Stimulated activated CD8-positive, alpha-beta memory T cell treated with anti-CD3 and anti-CD28 coated beads, Interleukin-15, amount 100 ng/mL, for 1 hour (primary cell): Measurements from ENCODE around the gene SSBP2.

ENCODE experiments used
- DNase-seq: peaks from one replicate; pipeline ENCODE4 v3.0.0-alpha.2; 2020; ENCODE audit warnings: low read depth

Gene SSBP2

GRCh38 chr5:81751009-81751835 lies at the start of gene SSBP2:
Gene SSBP2 (minus strand): TSS chr5:81751097. CDS start chr5:81751042, 55 bp downstream.
- DNase-seq, result peak; percentile 99

GRCh38 chr5:81795666-81796065 lies 44.8 kb upstream of the SSBP2 start:
- no peak for DNase-seq

GRCh38 chr5:81794226-81794625 lies 43.3 kb upstream of the SSBP2 start:
- no peak for DNase-seq

GRCh38 chr5:81790336-81790735 lies 39.4 kb upstream of the SSBP2 start:
- DNase-seq, result no peak

GRCh38 chr5:81789033-81789432 lies 38.1 kb upstream of the SSBP2 start:
- no peak for DNase-seq

GRCh38 chr5:81788329-81788728 lies 37.4 kb upstream of the SSBP2 start:
- DNase-seq, result no peak

- no peak for DNase-seq
Measured at GRCh38 chr5:81787474-81788242, 36.8 kb upstream of the SSBP2 start.

- no peak for DNase-seq
Measured at GRCh38 chr5:81786991-81787390, 36.1 kb upstream of the SSBP2 start.

GRCh38 chr5:81786496-81786895 lies 35.6 kb upstream of the SSBP2 start:
- DNase-seq, result no peak

GRCh38 chr5:81785322-81785721 lies 34.4 kb upstream of the SSBP2 start:
- DNase-seq, result no peak

- DNase-seq, result no peak
Measured at GRCh38 chr5:81783401-81783800, 32.5 kb upstream of the SSBP2 start.

GRCh38 chr5:81782811-81783210 lies 31.9 kb upstream of the SSBP2 start:
- DNase-seq, result no peak

GRCh38 chr5:81779916-81780266 lies 29.0 kb upstream of the SSBP2 start:
- DNase-seq, result no peak

GRCh38 chr5:81779125-81779915 lies 28.4 kb upstream of the SSBP2 start:
- DNase-seq, result no peak

- no peak for DNase-seq
Measured at GRCh38 chr5:81778642-81779041, 27.7 kb upstream of the SSBP2 start.

- no peak for DNase-seq
Measured at GRCh38 chr5:81776258-81776657, 25.4 kb upstream of the SSBP2 start.

GRCh38 chr5:81774374-81774773 lies 23.5 kb upstream of the SSBP2 start:
- no peak for DNase-seq

- no peak for DNase-seq
Measured at GRCh38 chr5:81773574-81773973, 22.7 kb upstream of the SSBP2 start.

GRCh38 chr5:81773161-81773560 lies 22.3 kb upstream of the SSBP2 start:
- no peak for DNase-seq

- no peak for DNase-seq
Measured at GRCh38 chr5:81772488-81772887, 21.6 kb upstream of the SSBP2 start.

- DNase-seq, result no peak
Measured at GRCh38 chr5:81768935-81769452, 18.1 kb upstream of the SSBP2 start.

GRCh38 chr5:81767938-81768337 lies 17.0 kb upstream of the SSBP2 start:
- DNase-seq, result no peak
